GM12878 (cell line): ENCODE measurements around the gene ALG2. TPM values are rescaled to one million over a fixed set of nuclear protein-coding genes. Genes with fewer than 3 reads are reported as not detected.

Experiments
- CHD4 ChIP-seq: fragments of 200-600 bp; sonication (generic); IDR thresholded peaks from 2 replicates; pipeline ENCODE4 v1.6.1; 2016; ENCODE audit warnings: mild to moderate bottlenecking
- E2F4 ChIP-seq: IDR thresholded peaks from 2 replicates; pipeline ENCODE4 v1.6.1; 2012; ENCODE audit warnings: low read depth, low read length, improper control_type of control experiment
- E2F8 ChIP-seq: fragments of 450-650 bp; IDR thresholded peaks from 2 replicates; pipeline ENCODE4 v1.6.1; 2018; ENCODE audit warnings: mild to moderate bottlenecking, low read depth, moderate library complexity; ENCODE audit not compliant: partially characterized antibody
- ETV6 ChIP-seq, 2 experiments: fragments of 450-650 bp in 1 of 2; IDR thresholded peaks in 1 of 2; conservative IDR thresholded peaks in 1 of 2; 2 replicates each; pipeline ENCODE4 v1.6.1; 2014; ENCODE audit warnings: antibody characterized with exemption in 1 of 2, borderline replicate concordance in 1 of 2, low read depth in 1 of 2, mild to moderate bottlenecking in 1 of 2, moderate library complexity in 1 of 2
- FOXM1 ChIP-seq: IDR thresholded peaks from 2 replicates; pipeline ENCODE4 v1.6.1; 2012; ENCODE audit warnings: low read depth, mild to moderate bottlenecking, inconsistent platforms, low read length, moderate library complexity
- HDAC6 ChIP-seq: fragments of 200-600 bp; sonication (generic); IDR thresholded peaks from one replicate; pipeline ENCODE4 v1.8.0; 2017; ENCODE audit warnings: antibody characterized with exemption; ENCODE audit not compliant: unreplicated experiment
- IKZF2 ChIP-seq, 2 experiments: fragments of 450-650 bp; IDR thresholded peaks; 2 replicates each; pipeline ENCODE4 v1.6.1; 2017; ENCODE audit warnings: mild to moderate bottlenecking in 2 of 2, moderate library complexity in 2 of 2
- JUNB ChIP-seq: IDR thresholded peaks from 2 replicates; pipeline ENCODE4 v1.6.1; 2016; ENCODE audit warnings: antibody characterized with exemption, mild to moderate bottlenecking
- MEF2A ChIP-seq: IDR thresholded peaks from 2 replicates; pipeline ENCODE4 v1.6.1; 2011; ENCODE audit warnings: low read depth, mild to moderate bottlenecking, low read length, moderate library complexity; ENCODE audit not compliant: insufficient read depth
- RAD51 ChIP-seq: fragments of 450-650 bp; IDR thresholded peaks from 2 replicates; pipeline ENCODE4 v1.6.1; 2016; ENCODE audit warnings: moderate library complexity, mild to moderate bottlenecking, inconsistent platforms
- RELB ChIP-seq: fragments of 450-650 bp; IDR thresholded peaks from 2 replicates; pipeline ENCODE4 v1.6.1; 2017; ENCODE audit warnings: low read depth, mild to moderate bottlenecking, moderate library complexity
- RFX5 ChIP-seq: IDR thresholded peaks from 2 replicates; pipeline ENCODE4 v1.6.1; 2011; ENCODE audit warnings: low read depth, low read length, improper control_type of control experiment
- SMAD1 ChIP-seq: fragments of 450-650 bp; IDR thresholded peaks from 2 replicates; pipeline ENCODE4 v1.6.1; 2018; ENCODE audit warnings: mild to moderate bottlenecking, low read depth; ENCODE audit not compliant: partially characterized antibody
- SMARCA5 ChIP-seq: fragments of 450-650 bp; IDR thresholded peaks from 2 replicates; pipeline ENCODE4 v1.6.1; 2017; ENCODE audit warnings: mild to moderate bottlenecking
- SUZ12 ChIP-seq: fragments of 200-600 bp; sonication (generic); IDR thresholded peaks from one replicate; pipeline ENCODE4 v1.6.1; 2018; ENCODE audit warnings: antibody characterized with exemption, mild to moderate bottlenecking; ENCODE audit not compliant: unreplicated experiment
- TCF3 ChIP-seq: IDR thresholded peaks from 2 replicates; pipeline ENCODE4 v1.6.1; 2012; ENCODE audit warnings: low read depth, mild to moderate bottlenecking, low read length, borderline replicate concordance; ENCODE audit not compliant: insufficient read depth
- USF2 ChIP-seq: IDR thresholded peaks from 2 replicates; pipeline ENCODE4 v1.6.1; 2011; ENCODE audit warnings: low read depth, low read length, improper control_type of control experiment, borderline replicate concordance
- YBX1 ChIP-seq: fragments of 450-650 bp; IDR thresholded peaks from 2 replicates; pipeline ENCODE4 v1.6.1; 2016; ENCODE audit warnings: antibody characterized with exemption
- YY1 ChIP-seq: IDR thresholded peaks from 2 replicates; pipeline ENCODE4 v1.6.1; 2011; ENCODE audit warnings: low read depth, mild to moderate bottlenecking, low read length
- ZBTB33 ChIP-seq: fragments of 450-650 bp; IDR thresholded peaks from 2 replicates; pipeline ENCODE4 v1.6.1; 2017; ENCODE audit warnings: mild to moderate bottlenecking
- ZNF217 ChIP-seq: fragments of 450-650 bp; IDR thresholded peaks from 2 replicates; pipeline ENCODE4 v1.6.1; 2017; ENCODE audit warnings: antibody characterized with exemption, mild to moderate bottlenecking
- polyA plus RNA-seq, 11 experiments: library from polyadenylated mRNA; depleted of rRNA in 4 of 11; unstranded in 6 of 11; stranded (reverse) in 5 of 11; fragments of >200 nt; fragmentation: Nextera tagmentation in 4 of 11; fragmentation: Illumina TruSeq in 1 of 11; extraction: Ambion mirVana in 4 of 11; extraction: Trizol in 1 of 11; gene quantifications; 1 replicate in 1 of 11; 2 replicates in 10 of 11; pipeline versions ENCODE4 v1.2.1 to v1.2.3, GENCODE V29; 2011 to 2016; ENCODE audit warnings: inconsistent platforms in 2 of 11, missing spikeins in 2 of 11, low read depth in 1 of 11
- total RNA-seq, 4 experiments: library from RNA; depleted of rRNA in 3 of 4; stranded (reverse); fragments of >200 nt in 3 of 4; fragmentation: Illumina TruSeq in 1 of 4; extraction: Trizol in 1 of 4; gene quantifications; 2 replicates each; pipeline versions ENCODE4 v1.2.1 to v1.2.3, GENCODE V29; 2013 to 2021

ALG2 gene
- total and polyA plus RNA-seq, 10 of the 15 experiments (the other 5 are each of a cell fraction or from before 2014, with no cell fraction given), result 8.8 to 52.5 (median 38.6) TPM

GRCh38 chr9:99244344-99245260 lies 22.9 kb upstream of the ALG2 start (continued):
- TF ChIP-seq TCF3 (no peak), MEF2A (0 out of 2 replicates have a peak, but pooled peaks have one; percentile 17), YBX1 (peak; percentile 84), YY1 (0 out of 2 replicates have a peak, but pooled peaks have one; percentile 13), SMAD1 (peak; percentile 91), E2F8 (peak; percentile 56), ZBTB33 (peak; percentile 55; the same call in 1 of the 2 replicates), ZNF217 (peak; percentile 39; the same call in 1 of the 2 replicates), RFX5 (no peak), SMARCA5 (no peak), HDAC6 (no peak), IKZF2 (IDR thresholded peaks at IDR 0.05) (peak; percentile 99), CHD4 (no peak), E2F4 (no peak), ETV6 (conservative IDR thresholded peaks at IDR 0.05 in 1 of 2, IDR thresholded peaks at IDR 0.05 in 1 of 2; ENCODE audit: borderline replicate concordance in 1 of 2, low read depth in 1 of 2) (peak in 1 of 2 experiments; percentile 75; a peak in 1 of 4 replicates), RELB (peak; percentile 92), JUNB (peak; percentile 51), SUZ12 (no peak), RAD51 (peak; percentile 38; the same call in 1 of the 2 replicates), FOXM1 (0 out of 2 replicates have a peak, but pooled peaks have one; percentile 49), USF2 (no peak)
